Ovary (tissue), 9 donors: ENCODE data around the gene HEATR5A. TPM values are rescaled to one million over a fixed set of nuclear protein-coding genes. Genes with fewer than 3 reads are reported as not detected.
A peak's percentile ranks its signal among the peaks of the same experiment; 100 is the strongest.

Experiments used
- DNase-seq, 5 donors: peaks; one replicate each; pipeline ENCODE4 v3.0.0-alpha.2; 2019 to 2020
- H3K27ac ChIP-seq, 2 donors: fragments of 200-600 bp; one replicate each; pipeline versions ENCODE4 v1.5.1 to v1.8.0; 2019 to 2022
- H3K27me3 ChIP-seq: fragments of 200-600 bp; one replicate; pipeline ENCODE4 v1.8.0; 2022
- H3K36me3 ChIP-seq: fragments of 200-600 bp; sonication (generic); one replicate; pipeline ENCODE4 v1.5.1; 2019
- H3K4me1 ChIP-seq: one replicate; pipeline ENCODE4 v1.8.1; 2013; ENCODE audit warnings: mild to moderate bottlenecking, moderate library complexity; ENCODE audit not compliant: insufficient read depth
- H3K4me3 ChIP-seq: fragments of 200-600 bp; sonication (generic); one replicate; pipeline ENCODE4 v1.5.1; 2017
- H3K9me3 ChIP-seq, 2 donors: fragments of 200-600 bp in 1 of 2; sonication (generic) in 1 of 2; one replicate each; pipeline versions ENCODE4 v1.5.1 to v1.8.1; 2013 to 2019; ENCODE audit warnings: mild to moderate bottlenecking in 1 of 2, moderate library complexity in 1 of 2
- CTCF ChIP-seq, 3 donors: fragments of 450-650 bp in 2 of 3; fragments of 200-600 bp in 1 of 3; IDR thresholded peaks; one replicate each; pipeline versions ENCODE4 v1.5.1 to v1.8.0; 2016 to 2022; ENCODE audit warnings: antibody characterized with exemption in 3 of 3, mild to moderate bottlenecking in 1 of 3
- EP300 ChIP-seq: sonication (generic); formaldehyde crosslinking; IDR thresholded peaks from one replicate; pipeline ENCODE4 v1.6.1; 2017; ENCODE audit warnings: antibody characterized with exemption
- POLR2A ChIP-seq: fragments of 450-650 bp; IDR thresholded peaks from one replicate; pipeline ENCODE4 v1.6.1; 2017; ENCODE audit warnings: antibody characterized with exemption, mild to moderate bottlenecking, moderate library complexity
- WGBS, 3 donors: extraction: QIAGEN DNeasy Blood & Tissue Kit in 1 of 3; methylation state at CpG; one replicate each; pipeline versions ENCODE4 v1.1.5 to v1.1.7; 2013 to 2017; 5-methylcytosine and 5-hydroxymethylcytosine counted together
- intact Hi-C, 4 donors: fragments of 100-400 bp; cut with DNase I; formaldehyde crosslinking; loops; one replicate each; pipeline versions ENCODE4 v1.11.0 to v1.15.1; 2022 to 2023
- polyA plus RNA-seq, 2 donors: library from polyadenylated mRNA; stranded (reverse); fragments of 200-250 nt in 1 of 2; fragments of 350-450 nt in 1 of 2; fragmentation: Illumina TruSeq in 1 of 2; extraction: RNeasy Lipid Tissue Mini Kit (QIAGEN cat#74804) in 1 of 2; gene quantifications; one replicate each; pipeline ENCODE4 v1.2.3, GENCODE V29; 2013 to 2014
- total RNA-seq, 7 donors: library from RNA; depleted of rRNA in 2 of 7; stranded (reverse); fragments of >200 nt in 2 of 7; fragmentation: NEBNext Ultra II Directional in 3 of 7; extraction: Animal tissue kit (Norgen Biotek cat#: 25700) in 3 of 7; gene quantifications; one replicate each; pipeline versions ENCODE4 v1.1.0 to v1.2.4, GENCODE V29; 2016 to 2023
- donor health status: DM: no; HTN: no; CAD: no; lungs with moderate emphysema.
- donor health status: DM: no; HTN: no; CAD: no.
- donor health status: Bipolar disorder and iron deficiency.
- donor health status: DM: yes; HTN: yes; CAD: no.
- donor health status: DM: no; HTN: no; CAD: no.
- donor health status: DM: yes; HTN: yes; CAD: no.

The HEATR5A gene
- total and polyA plus RNA-seq, 9 donors, result 6.2 to 32.9 (median 22.4) TPM

- intact Hi-C loops, result no loop called here
- no peak for DNase-seq
- Histone ChIP-seq H3K4me3 (no peak overlapping the region), H3K27me3 (no peaks in the 10 kb centered on the region), H3K4me1 (peaks cover 6% of the 10 kb centered on the region), H3K27ac (no peak overlapping the region), H3K9me3 (no peaks in the 10 kb centered on the region), H3K36me3 (no peaks in the 10 kb centered on the region)
- 39 to 48% (median 47%) methylated on average over 2 of the region's 2 CpGs for WGBS, 3 donors
- TF ChIP-seq CTCF (IDR thresholded peaks at IDR 0.05), result no peak
- no peak for TF ChIP-seq EP300
- TF ChIP-seq POLR2A, result no peak
Observed at GRCh38 chr14:31323419-31323818, 96.9 kb downstream of the HEATR5A start.

DNA sequence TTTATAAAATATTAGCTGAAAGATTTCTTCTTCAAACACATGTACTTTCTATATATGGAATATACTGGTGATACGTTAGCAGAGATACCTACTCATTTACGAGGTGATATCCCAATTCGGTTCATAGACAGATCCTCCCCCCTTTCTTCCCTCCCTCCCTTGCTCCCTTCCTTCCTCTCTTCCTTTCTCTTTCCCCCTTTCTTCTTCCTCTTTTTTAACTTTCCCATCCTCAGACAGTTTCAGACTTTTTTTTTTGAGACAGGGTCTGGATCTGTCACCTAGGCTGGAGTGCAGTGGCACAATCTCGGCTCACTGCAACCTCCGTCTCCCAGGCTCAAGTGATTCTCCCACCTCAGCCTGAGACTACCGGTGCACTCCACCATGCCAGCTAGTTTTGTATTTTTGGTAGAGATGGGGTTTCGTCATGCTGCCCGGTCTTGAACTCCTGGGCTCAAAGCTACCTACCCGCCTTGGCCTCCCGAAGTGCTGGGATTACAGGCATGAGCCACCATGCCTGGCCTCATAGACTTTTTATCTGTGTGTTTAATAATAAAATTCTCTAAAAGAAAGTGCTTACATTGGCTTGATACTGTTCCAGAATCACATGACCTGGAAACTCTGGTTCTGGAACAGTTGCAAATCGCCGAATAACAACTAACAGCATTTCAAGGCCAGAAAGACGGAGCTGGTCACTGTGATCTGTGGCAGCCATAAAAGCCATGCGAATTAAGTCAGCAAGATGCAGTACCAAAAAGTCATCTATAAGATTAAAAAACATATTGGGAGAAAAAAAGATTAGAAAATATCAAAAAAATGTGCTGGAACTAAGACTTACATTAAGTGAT is 99.2 kb downstream of the HEATR5A start:
- DNase-seq, result peak; percentile 36 to 43 (median 37)
- no peak overlapping the region for H3K4me3 ChIP-seq

DNA sequence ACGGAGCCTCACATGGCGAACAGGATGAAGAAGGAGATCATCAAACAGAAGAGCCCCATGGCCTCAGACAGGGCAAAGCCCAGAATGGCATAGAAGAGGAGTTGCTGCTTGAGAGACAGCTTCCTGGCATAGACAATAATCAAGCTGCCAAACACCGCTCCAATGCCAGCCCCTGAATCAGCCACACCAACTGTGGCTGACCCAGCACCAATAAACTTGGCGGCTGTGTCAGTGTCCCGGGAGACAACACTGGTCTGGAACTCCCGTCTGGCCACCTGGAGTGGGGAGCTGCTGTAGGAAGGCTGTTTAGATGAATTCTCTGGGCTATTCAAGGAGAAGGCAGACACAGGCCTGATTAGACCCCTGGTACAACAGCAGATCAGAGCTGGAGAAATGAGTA is 100.1 kb downstream of the HEATR5A start:
- Histone ChIP-seq H3K9me3 (no peaks in the 10 kb centered on the region), H3K4me3 (no peak overlapping the region), H3K4me1 (peaks cover 6% of the 10 kb centered on the region), H3K27me3 (no peaks in the 10 kb centered on the region), H3K27ac (peak overlapping the region in 1 of 2 donors; percentile 49), H3K36me3 (no peaks in the 10 kb centered on the region)
- intact Hi-C loops, result no loop called here
- DNase-seq, result no peak
- WGBS, 3 donors, result 65 to 84% (median 73%) methylated on average over 6 of the region's 6 CpGs
- TF ChIP-seq EP300, result no peak
- no peak for TF ChIP-seq CTCF (IDR thresholded peaks at IDR 0.05)
- TF ChIP-seq POLR2A, result no peak

More for the DNA sequence above, 99.2 kb downstream of the HEATR5A start:
- H3K4me1 ChIP-seq, result peaks cover 6% of the 10 kb centered on the region
- TF ChIP-seq EP300 (no peak), CTCF (IDR thresholded peaks at IDR 0.05) (no peak), POLR2A (no peak)
- no peaks in the 10 kb centered on the region for H3K9me3 ChIP-seq
- H3K36me3 ChIP-seq, result no peaks in the 10 kb centered on the region
- peak overlapping the region in 1 of 2 donors; percentile 49 for H3K27ac ChIP-seq
- intact Hi-C loops, result no loop called here
- no peaks in the 10 kb centered on the region for H3K27me3 ChIP-seq
- WGBS, 3 donors, result 20 to 36% (median 30%) methylated on average over 14 of the region's 14 CpGs

DNA sequence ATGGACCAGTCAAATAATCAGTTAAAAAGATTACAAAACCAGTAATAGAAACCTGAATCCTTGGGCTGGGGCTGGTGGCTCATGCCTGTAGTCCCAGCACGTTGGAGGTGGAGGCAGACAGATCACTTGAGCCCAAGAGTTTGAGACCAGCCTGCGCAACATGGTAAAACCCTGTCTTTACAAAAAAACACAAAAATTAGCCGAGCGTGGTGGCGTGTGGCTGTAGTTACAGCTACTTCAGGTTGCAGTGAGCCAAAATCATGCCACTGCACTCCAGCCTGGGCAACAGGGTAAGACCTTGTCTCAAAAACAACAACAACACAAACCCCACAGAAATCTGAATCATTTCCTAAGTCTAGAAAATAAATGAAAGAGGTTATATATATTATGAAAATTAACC is 100.6 kb downstream of the HEATR5A start:
- Histone ChIP-seq H3K9me3 (no peaks in the 10 kb centered on the region), H3K27ac (no peak overlapping the region), H3K4me1 (peaks cover 6% of the 10 kb centered on the region), H3K36me3 (no peaks in the 10 kb centered on the region), H3K4me3 (no peak overlapping the region), H3K27me3 (no peaks in the 10 kb centered on the region)
- TF ChIP-seq CTCF (IDR thresholded peaks at IDR 0.05) (no peak), POLR2A (no peak), EP300 (no peak)
- DNase-seq, result no peak
- 92 to 96% (median 94%) methylated on average over 5 of the region's 5 CpGs for WGBS, 3 donors
- intact Hi-C loops, result no loop called here
